Lung (tissue), 12 donors: ENCODE measurements around the gene SUPT6H. TPM values are rescaled to one million over a fixed set of nuclear protein-coding genes. Genes with fewer than 3 reads are reported as not detected.

Experiments used
- ATAC-seq: fragments of 200-7000 bp; cut with Tn5 transposase; one replicate; pipeline ENCODE4 v1.9.1; 2020; ENCODE audit warnings: moderate number of reproducible peaks; ENCODE audit not compliant: insufficient read depth, low FRiP score
- DNase-seq, 3 donors: peaks; one replicate each; pipeline ENCODE4 v3.0.0-alpha.2; 2013 to 2017
- H3K27ac ChIP-seq, 2 donors: one replicate each; pipeline ENCODE4 v1.5.1; 2013; ENCODE audit warnings: mild to moderate bottlenecking in 2 of 2, moderate library complexity in 2 of 2, control low read depth in 1 of 2, inconsistent platforms in 1 of 2, low read depth in 1 of 2, low read length in 1 of 2
- H3K27me3 ChIP-seq, 3 donors: one replicate each; pipeline ENCODE4 v1.5.1; 2013; ENCODE audit warnings: low read length in 2 of 3; ENCODE audit not compliant: control insufficient read depth in 3 of 3, insufficient read depth in 3 of 3
- H3K36me3 ChIP-seq, 4 donors: one replicate each; pipeline ENCODE4 v1.5.1; 2013; ENCODE audit warnings: low read length in 4 of 4, mild to moderate bottlenecking in 1 of 4, moderate library complexity in 1 of 4; ENCODE audit not compliant: control insufficient read depth in 4 of 4, insufficient read depth in 4 of 4
- H3K4me1 ChIP-seq, 5 donors: one replicate each; pipeline ENCODE4 v1.5.1; 2013; ENCODE audit warnings: low read length in 5 of 5, mild to moderate bottlenecking in 2 of 5, moderate library complexity in 1 of 5; ENCODE audit not compliant: control insufficient read depth in 5 of 5, insufficient read depth in 5 of 5
- H3K4me3 ChIP-seq: one replicate; pipeline ENCODE4 v1.5.1; 2013; ENCODE audit warnings: mild to moderate bottlenecking, control low read depth, moderate library complexity
- H3K9ac ChIP-seq, 2 donors: one replicate each; pipeline ENCODE4 v1.5.1; 2013; ENCODE audit warnings: low read length in 2 of 2, control low read depth in 1 of 2; ENCODE audit not compliant: insufficient read depth in 1 of 2
- H3K9me3 ChIP-seq, 4 donors: one replicate each; pipeline ENCODE4 v1.5.1; 2013; ENCODE audit warnings: low read length in 3 of 4, mild to moderate bottlenecking in 1 of 4, moderate library complexity in 1 of 4; ENCODE audit not compliant: control insufficient read depth in 4 of 4, insufficient read depth in 3 of 4
- CTCF ChIP-seq: IDR thresholded peaks from 2 replicates; pipeline ENCODE4 v1.5.1; 2012; ENCODE audit warnings: mild to moderate bottlenecking; ENCODE audit errors: control extremely low read depth, extremely low read depth
- WGBS, 2 donors: extraction: QIAGEN DNeasy Blood & Tissue Kit; methylation state at CpG; one replicate each; pipeline ENCODE4 v1.1.7; 2013; 5-methylcytosine and 5-hydroxymethylcytosine counted together
- polyA plus RNA-seq, 2 donors: library from polyadenylated mRNA; stranded (reverse); fragments of 200-250 nt; gene quantifications; one replicate each; pipeline ENCODE4 v1.2.1, GENCODE V29; 2013
- total RNA-seq, 2 donors: library from RNA; depleted of rRNA in 1 of 2; stranded (reverse); fragments of >200 nt in 1 of 2; gene quantifications; one replicate each; pipeline ENCODE4 v1.2.1, GENCODE V29; 2014 to 2021
- donor health status: control.
- donor health status: control.
- donor health status: Bipolar disorder and iron deficiency.
- donor health status: healthy.
- donor health status: DM: yes; HTN: yes; CAD: no.

SUPT6H gene
- total and polyA plus RNA-seq, 4 donors: 27.5 to 96.4 (median 48.6) TPM

- no peak overlapping the region for H3K4me3 ChIP-seq
- no peak overlapping the region for H3K27ac ChIP-seq
- H3K9me3 ChIP-seq: no peaks in the 10 kb centered on the region
- H3K9ac ChIP-seq: no peak overlapping the region
- peaks cover 0 to 35% (median 11%) of the 10 kb centered on the region in 4 donors for H3K36me3 ChIP-seq
- TF ChIP-seq CTCF: no peak
- H3K27me3 ChIP-seq: no peaks in the 10 kb centered on the region
- 95 to 100% methylated on average over 2 of the region's 2 CpGs for WGBS, 2 donors
- ATAC-seq (no peak), DNase-seq (no peak)
- H3K4me1 ChIP-seq: peaks cover 0 to 47% (median 7%) of the 10 kb centered on the region in 5 donors
Measured at GRCh38 chr17:28715217-28715616, 53.2 kb downstream of the SUPT6H start.

GRCh38 chr17:28716740-28717577, 55.0 kb downstream of the SUPT6H start:
- peak overlapping the region; percentile 73 to 89 for H3K9ac ChIP-seq
- H3K36me3 ChIP-seq: peaks cover 0 to 46% (median 19%) of the 10 kb centered on the region in 4 donors
- WGBS, 2 donors: 13 to 26% methylated on average over 63 of the region's 63 CpGs
- H3K27ac ChIP-seq: peak overlapping the region; percentile 63 to 68
- H3K27me3 ChIP-seq: no peaks in the 10 kb centered on the region
- H3K9me3 ChIP-seq: no peaks in the 10 kb centered on the region
- no peak for TF ChIP-seq CTCF
- H3K4me3 ChIP-seq: peak overlapping the region; percentile 49
- ATAC-seq (no peak), DNase-seq (peak; percentile 73 to 75 (median 74))
- H3K4me1 ChIP-seq: peaks cover 0 to 56% (median 7%) of the 10 kb centered on the region in 5 donors

GRCh38 chr17:28717578-28718332, 55.8 kb downstream of the SUPT6H start, which contains the start of gene RAB34:
RAB34 (minus strand) TSS chr17:28717868; CDS start chr17:28717266, 602 bp downstream.
- Histone ChIP-seq H3K4me1 (peaks cover 0 to 55% (median 7%) of the 10 kb centered on the region in 5 donors), H3K9ac (peak within 1 kb of the TSS; percentile 73 to 89), H3K36me3 (peaks cover 0 to 46% (median 25%) of the 10 kb centered on the region in 4 donors), H3K4me3 (peak within 1 kb of the TSS; percentile 49), H3K9me3 (no peaks in the 10 kb centered on the region), H3K27ac (peak within 1 kb of the TSS; percentile 63 to 79), H3K27me3 (no peaks in the 10 kb centered on the region)
- ATAC-seq (peak; percentile 48), DNase-seq (peak; percentile 96 to 98 (median 96))
- TF ChIP-seq CTCF: no peak
- 4 to 8% methylated on average over 58 to 60 of the region's 60 CpGs for WGBS, 2 donors
